H1 (cell line): ENCODE data around the gene SORBS1.

Source experiments
- ATF3 ChIP-seq: IDR thresholded peaks from 2 replicates; pipeline ENCODE4 v1.6.1; 2011; ENCODE audit warnings: low read depth, mild to moderate bottlenecking, low read length; ENCODE audit not compliant: insufficient read depth
- BCL11A ChIP-seq, 2 experiments: IDR thresholded peaks; one replicate each; pipeline ENCODE4 v1.6.1; 2011; ENCODE audit warnings: low read depth in 2 of 2, low read length in 2 of 2, mild to moderate bottlenecking in 2 of 2
- CTCF ChIP-seq, 3 experiments: IDR thresholded peaks; 1 replicate in 2 of 3; 2 replicates in 1 of 3; pipeline versions ENCODE4 v1.5.1 to v1.6.1; 2011; ENCODE audit warnings: low read length in 3 of 3, mild to moderate bottlenecking in 3 of 3, inconsistent platforms in 2 of 3, low read depth in 1 of 3, moderate library complexity in 1 of 3; ENCODE audit not compliant: insufficient read depth in 1 of 3; ENCODE audit errors: control extremely low read depth in 1 of 3
- EZH2 ChIP-seq: fragments of 200-600 bp; sonication (generic); IDR thresholded peaks from 2 replicates; pipeline ENCODE4 v1.7.1; 2012; ENCODE audit warnings: low read depth, mild to moderate bottlenecking, moderate library complexity, low read length, inconsistent platforms; ENCODE audit not compliant: severe bottlenecking
- GABPA ChIP-seq: IDR thresholded peaks from 2 replicates; pipeline ENCODE4 v1.6.1; 2011; ENCODE audit warnings: mild to moderate bottlenecking, low read length, moderate library complexity, borderline replicate concordance; ENCODE audit not compliant: insufficient read depth
- POLR2A ChIP-seq, 2 experiments: IDR thresholded peaks; 1 replicate in 1 of 2; 2 replicates in 1 of 2; pipeline ENCODE4 v1.6.1; 2011; ENCODE audit warnings: low read depth in 2 of 2, low read length in 2 of 2, mild to moderate bottlenecking in 2 of 2; ENCODE audit errors: control extremely low read depth in 1 of 2
- RFX5 ChIP-seq: IDR thresholded peaks from 2 replicates; pipeline ENCODE4 v1.6.1; 2011; ENCODE audit warnings: low read depth, low read length, improper control_type of control experiment, borderline replicate concordance
- SRF ChIP-seq: IDR thresholded peaks from 2 replicates; pipeline ENCODE4 v1.6.1; 2011; ENCODE audit warnings: mild to moderate bottlenecking, low read depth, low read length, moderate library complexity
- USF2 ChIP-seq: IDR thresholded peaks from 2 replicates; pipeline ENCODE4 v1.6.1; 2011; ENCODE audit warnings: low read length, improper control_type of control experiment

- TF ChIP-seq RFX5 (no peak), BCL11A (IDR thresholded peaks at IDR 0.05; ENCODE audit: low read depth in 2 of 2, low read length in 2 of 2) (no peak), EZH2 (no peak), CTCF (IDR thresholded peaks at IDR 0.05; ENCODE audit: control extremely low read depth in 1 of 3, insufficient read depth in 1 of 3, low read depth in 1 of 3, low read length in 3 of 3) (no peak), USF2 (no peak), SRF (no peak), GABPA (no peak), POLR2A (IDR thresholded peaks at IDR 0.05; ENCODE audit: control extremely low read depth in 1 of 2, low read depth in 2 of 2, low read length in 2 of 2) (no peak), ATF3 (no peak)
Measured at GRCh38 chr10:95513008-95513589, 48.1 kb downstream of the SORBS1 start.
